Pulmonary artery endothelial cell (primary cell): ENCODE measurements around the gene LDLRAD4. TPM values are rescaled to one million over a fixed set of nuclear protein-coding genes. Genes with fewer than 3 reads are reported as not detected.
A peak's percentile ranks its signal among the peaks of the same experiment; 100 is the strongest.

Experiments
- DNase-seq: peaks from one replicate; pipeline ENCODE4 v3.0.0-alpha.2; 2011; ENCODE audit warnings: low read depth, low spot score
- total RNA-seq: library from RNA; depleted of rRNA; stranded (reverse); fragments of >200 nt; gene quantifications from 2 replicates; pipeline ENCODE4 v1.2.3, GENCODE V29; 2014

The LDLRAD4 gene
- total RNA-seq, 1 donor from 2014 or later, result 1.5 TPM

DNA sequence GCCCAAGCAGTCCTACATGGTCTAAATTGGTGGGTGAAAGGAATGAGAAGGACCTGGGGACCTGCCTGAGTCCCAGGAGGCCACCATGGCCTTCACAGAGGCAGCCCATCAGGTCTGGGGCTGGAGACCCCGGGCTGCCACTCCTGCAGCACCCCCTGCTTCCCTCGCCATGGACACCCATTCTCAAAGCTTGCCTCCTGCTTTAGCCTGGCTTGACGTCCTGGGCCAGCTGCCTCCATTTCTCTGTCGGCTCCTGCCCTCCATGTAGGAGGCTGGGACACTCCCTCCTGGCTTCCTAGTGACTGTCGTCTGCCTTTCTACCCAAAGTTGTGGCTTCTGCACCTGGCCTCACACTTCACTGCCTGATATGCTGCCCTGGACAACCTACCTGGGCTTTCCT lies 309.2 kb downstream of the LDLRAD4 start:
- DNase-seq, result no peak

DNA sequence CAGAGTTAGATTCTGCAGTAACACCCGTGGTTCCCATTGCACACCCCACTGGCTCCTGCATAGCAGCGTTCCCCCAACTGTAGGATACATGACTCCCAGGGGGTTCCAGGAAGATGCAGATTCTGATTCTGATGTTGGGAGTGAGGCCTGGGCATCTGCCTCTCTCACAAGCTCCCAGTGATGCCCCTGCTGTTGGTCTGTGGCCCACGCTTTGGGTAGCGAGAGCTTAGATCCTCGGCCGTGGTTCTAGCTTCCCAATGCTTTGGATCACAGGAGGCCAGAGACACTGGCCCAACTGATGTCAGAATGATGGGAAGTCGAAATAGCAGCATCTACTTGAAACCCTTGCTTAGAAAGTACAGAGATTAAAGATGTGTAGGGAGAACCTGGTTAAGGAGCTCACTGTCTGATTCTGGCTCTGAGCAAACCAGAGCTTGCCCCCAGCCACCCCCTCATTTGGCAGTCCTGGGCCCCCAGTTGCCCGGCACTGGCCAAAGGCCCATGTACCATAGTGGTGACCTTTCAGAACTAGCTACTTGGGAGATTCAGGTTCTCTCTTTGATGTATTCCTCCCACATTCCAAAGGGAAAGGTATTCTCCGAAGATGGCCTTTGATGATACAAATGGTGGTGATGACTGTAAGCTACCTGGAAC lies 310.3 kb downstream of the LDLRAD4 start:
- no peak for DNase-seq

DNA sequence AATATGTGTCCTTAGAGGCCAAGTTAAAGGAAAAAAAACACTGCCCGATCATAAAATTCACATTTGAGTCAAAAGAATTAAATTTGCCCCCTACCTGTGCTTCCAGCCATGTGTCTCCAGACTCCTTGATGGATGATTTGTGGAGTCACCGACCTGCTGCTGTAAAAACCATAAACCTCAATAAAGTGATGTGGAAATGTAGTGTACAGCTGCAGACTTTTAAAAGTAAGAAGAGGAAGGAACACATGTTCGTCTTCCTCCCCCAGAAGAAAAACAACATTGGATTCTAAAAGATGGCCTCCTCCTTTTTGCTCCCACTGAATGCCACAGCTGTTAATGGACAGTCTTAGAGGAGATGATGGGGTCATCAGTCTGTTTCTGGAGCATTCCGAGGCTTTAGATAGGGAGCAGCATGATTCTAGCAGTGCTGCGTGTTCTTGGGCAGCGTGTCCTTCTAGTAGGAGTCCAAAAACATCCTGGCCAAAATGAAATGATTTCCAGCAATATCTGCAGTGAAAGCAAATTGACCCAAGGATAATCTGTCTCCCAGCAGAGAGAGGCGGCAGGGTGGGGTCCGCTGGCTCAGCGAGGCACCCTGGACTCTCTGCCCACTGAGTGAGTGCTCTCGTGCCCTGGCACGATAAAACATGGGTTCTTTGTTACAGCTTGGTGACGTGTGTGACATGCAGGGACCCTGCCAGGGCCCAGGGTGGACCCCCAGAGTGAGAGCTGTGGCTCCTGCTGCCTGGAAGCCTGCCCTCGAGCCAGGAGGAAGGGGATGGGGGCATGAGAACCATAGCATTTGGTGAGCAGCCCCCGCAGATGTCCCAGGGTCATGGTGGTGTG lies 311.7 kb downstream of the LDLRAD4 start:
- no peak for DNase-seq

DNA sequence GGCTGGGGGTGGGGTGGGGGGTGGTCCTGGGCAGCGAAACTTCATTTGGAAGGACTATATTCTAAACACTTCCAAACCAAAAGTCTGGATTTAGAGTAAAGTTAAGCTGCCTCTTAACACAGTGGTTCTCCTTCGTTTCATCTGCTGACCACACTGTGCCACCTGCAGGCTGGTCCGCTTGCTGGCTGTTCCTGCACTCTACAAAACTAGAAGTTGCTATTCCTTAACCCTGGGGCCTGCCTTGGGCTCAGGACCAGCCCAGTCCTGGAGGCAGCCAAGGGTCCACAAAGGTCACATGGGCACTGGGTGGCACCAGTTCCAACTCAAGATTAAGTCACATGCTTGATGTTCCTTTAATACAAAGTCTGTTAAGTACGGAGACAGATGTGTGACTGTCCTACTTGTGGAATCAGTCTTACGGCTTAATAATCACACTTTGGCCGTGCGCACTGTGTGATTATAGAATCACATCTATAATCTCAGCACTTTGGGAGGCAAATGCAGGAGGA lies 312.4 kb downstream of the LDLRAD4 start:
- peak; percentile 47 for DNase-seq

- no peak for DNase-seq
These were observed 313.2 kb downstream of the LDLRAD4 start for GRCh38 chr18:13531681-13532325.

DNA sequence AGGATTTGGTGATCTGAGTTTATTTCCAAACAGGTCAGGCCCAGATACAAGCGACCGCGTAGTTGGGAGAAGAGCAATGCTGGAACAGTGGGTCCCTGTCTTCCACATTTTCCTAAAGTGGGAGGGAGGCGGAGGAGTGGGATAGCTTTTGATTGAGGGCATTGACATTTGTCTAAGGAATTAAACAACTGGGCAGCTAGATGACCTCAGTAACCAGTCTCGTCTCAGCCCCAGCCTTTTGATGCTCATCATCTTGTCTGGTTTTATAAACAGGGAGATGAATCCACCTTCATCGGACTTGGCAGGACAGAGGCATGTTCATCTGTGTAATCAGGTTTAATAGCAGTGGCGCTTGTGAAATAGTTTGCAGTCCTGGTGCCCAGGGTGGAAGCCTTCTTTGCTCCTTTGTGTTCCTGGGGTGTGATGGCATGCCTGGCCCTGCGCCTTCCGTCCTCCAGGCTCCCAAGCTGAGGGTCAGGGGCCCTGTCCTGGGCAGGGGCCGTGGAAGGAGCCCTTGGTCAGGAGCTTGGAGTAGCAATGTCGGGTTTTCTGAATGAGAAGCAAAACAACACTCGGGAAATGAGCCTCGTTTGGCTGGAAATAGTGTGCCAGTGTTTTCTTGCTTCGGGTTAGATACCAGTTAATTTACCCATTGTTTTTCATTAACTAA lies 314.0 kb downstream of the LDLRAD4 start:
- DNase-seq, result no peak

- DNase-seq, result no peak
These were observed 316.1 kb downstream of the LDLRAD4 start for GRCh38 chr18:13534631-13535030.

DNA sequence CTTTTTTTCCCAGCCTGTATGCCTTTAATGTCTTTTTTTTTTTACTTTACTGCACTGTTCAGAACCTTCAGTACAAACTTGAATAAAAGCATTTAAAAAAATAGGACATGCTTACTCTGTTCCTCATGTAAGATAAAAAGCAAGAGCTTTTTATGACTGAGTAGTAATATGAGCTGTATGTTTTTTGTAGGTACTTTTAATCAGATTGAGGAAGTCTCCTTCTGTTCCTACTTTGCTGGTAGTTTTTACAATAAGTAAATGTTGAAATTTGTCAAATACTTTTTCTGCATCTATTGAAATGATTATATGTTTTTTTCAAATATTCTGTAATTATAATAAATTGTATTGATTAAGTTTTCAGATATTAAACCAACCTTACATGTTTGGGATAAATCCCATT lies 318.0 kb downstream of the LDLRAD4 start:
- DNase-seq, result no peak

GRCh38 chr18:13537022-13537780 lies 318.6 kb downstream of the LDLRAD4 start:
- no peak for DNase-seq

DNA sequence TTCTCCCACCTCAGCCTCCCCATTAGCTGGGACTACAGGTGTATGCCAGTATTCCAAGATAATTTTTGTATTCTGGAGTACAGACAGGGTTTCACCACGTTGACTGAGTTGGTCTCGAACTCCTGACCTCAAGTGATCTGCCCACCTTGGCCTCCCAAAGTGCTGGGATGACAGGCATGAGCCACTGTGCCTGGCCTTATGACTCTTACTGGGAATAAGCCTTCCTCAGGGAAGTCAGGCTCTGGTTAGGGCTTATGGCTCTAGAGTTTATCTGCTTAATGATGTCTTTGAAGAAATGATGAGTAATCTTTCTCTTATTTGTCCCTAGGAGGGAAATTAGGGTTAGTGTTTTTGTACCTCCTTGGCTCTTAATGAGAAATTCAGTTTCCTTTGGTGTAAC lies 320.1 kb downstream of the LDLRAD4 start:
- no peak for DNase-seq

GRCh38 chr18:13539050-13539449 lies 320.5 kb downstream of the LDLRAD4 start:
- no peak for DNase-seq

DNA sequence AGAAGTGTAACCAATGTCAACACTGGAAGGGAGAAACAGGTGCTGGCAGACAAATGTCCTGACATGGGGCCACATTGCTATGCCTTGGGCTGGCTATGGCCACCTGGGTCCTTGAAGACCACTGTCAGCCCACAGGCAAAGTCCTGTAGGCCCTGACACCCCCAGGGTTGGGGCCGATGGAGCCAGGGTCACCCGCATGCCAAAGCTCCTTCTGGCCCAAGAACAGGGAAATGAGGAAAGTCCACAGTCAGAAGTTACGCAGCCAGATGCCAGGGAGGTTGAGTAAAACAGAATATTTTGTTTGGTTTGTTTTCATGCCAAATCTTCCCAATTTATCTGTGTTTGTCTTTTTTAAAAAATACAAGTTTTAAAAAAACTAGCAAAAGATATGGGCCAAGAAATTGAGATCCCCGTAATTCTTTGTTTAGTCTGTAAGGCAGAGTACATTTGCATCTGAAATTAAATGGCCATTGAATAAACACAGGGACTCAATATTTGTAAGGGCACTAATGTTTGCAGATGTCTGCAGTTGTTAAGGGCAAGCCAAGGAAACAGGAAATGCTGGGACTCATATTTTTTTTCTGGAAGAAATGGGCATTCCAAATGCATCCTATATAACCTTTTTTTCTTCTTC lies 321.4 kb downstream of the LDLRAD4 start:
- DNase-seq, result no peak

- DNase-seq, result no peak
These were observed 322.1 kb downstream of the LDLRAD4 start for GRCh38 chr18:13540477-13541182.

DNA sequence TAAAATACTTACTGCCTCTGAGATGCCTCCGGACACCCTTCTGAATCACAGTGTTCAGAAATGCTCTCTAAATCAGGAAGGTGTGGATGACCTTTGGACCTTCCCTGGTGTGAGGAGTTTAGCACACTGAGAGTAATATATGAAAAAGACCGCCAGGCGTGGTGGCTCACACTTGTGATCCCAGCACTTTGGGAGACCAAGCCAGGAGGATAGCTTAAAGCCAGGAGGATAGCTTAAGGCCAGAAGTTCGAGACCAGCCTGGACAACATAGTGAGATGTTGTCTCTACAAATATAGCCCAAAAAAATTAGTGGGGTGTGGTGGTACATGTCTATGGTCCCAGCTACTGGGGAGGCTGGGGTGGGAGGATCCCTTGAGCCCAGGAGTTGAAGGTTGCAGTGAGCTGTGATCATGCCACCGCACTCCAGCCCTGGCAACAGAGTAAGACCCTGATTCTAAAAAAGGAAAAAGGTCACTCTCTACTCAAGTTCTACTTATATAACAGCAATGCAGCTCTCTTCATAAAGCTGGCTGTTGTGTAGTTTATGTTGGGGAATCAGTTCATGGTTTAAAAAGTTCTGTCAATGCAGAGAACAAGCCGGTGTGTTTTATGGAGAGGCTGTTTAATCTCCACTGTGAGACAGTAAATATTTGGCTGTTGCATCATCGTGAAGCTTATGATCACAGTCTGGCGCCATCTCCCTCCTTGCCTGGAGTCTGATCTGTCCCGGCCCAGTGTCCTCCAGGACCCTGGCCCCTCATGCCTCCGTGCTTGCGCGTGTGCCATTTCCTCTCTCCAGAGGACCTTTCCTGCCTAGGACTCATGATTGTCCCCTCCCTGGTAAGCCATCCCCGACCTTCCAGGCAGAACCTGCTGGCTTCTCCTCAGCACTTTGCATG lies 323.3 kb downstream of the LDLRAD4 start:
- DNase-seq, result no peak

- no peak for DNase-seq
These were observed 323.9 kb downstream of the LDLRAD4 start for GRCh38 chr18:13542520-13542847.

DNA sequence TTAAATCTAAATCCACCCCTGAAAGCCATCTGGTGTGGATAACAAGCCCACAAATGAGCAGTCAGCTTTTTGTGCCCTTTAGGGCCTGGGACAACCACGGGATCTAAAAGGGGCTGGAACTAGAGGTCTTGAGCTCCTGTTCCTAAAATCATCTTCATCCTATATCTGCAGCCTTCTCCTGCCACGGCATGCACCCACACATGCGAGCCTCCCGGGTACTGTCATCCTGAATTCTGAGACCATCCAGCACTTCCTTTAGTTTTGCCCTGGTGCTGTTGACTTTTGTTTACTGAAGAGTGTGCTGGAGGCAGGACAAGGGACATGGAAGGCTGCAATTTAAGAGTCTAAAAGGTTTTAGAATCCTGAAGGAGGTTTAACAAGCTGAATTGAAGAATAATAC lies 324.6 kb downstream of the LDLRAD4 start:
- DNase-seq, result no peak

GRCh38 chr18:13543811-13544732 lies 325.5 kb downstream of the LDLRAD4 start:
- DNase-seq, result no peak

- no peak for DNase-seq
These were observed 326.4 kb downstream of the LDLRAD4 start for GRCh38 chr18:13544953-13545352.
